GM13976 (cell line): Measurements from ENCODE around the gene FCHO2.

Source experiments
- DNase-seq: peaks from one replicate; pipeline ENCODE4 v3.0.0; 2012; ENCODE audit warnings: low spot score
- in situ Hi-C: fragments of 300-500 bp; cut with MboI; formaldehyde crosslinking; loops from one replicate; pipeline ENCODE4 v1.12.0; 2022; ENCODE audit warnings: low sequenced_read_pairs, mixed read lengths, inconsistent platforms; ENCODE audit not compliant: unreplicated experiment
- TF ChIP-seq, protein P1 (sequence below): IDR thresholded peaks from 2 replicates; pipeline ENCODE4 v1.5.1; 2012; ENCODE audit warnings: borderline replicate concordance, mild to moderate bottlenecking; ENCODE audit not compliant: insufficient read depth; ENCODE audit errors: extremely low read depth, missing control alignments, control extremely low read depth

FCHO2 gene

DNA sequence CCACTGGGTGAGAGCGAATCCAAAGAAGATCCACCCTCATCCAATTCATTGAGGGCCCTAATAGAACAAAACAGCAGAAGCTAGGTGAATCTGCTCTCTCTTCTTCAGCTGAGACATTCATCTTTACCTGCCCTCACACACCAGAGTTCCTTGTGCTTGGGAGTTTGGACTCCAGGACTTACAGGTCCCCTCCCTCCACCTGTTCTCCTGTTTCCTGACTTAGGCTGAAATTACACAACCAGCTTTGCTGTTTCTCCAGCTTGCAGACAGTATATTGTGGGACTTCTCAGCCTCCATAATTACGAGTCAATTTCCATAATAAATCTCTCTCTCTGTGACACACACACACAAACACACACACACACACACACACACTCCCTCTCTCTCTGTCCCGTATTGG is 183.6 kb downstream of the FCHO2 start:
- in situ Hi-C loops, result no loop called here

More for the DNA sequence above, 183.6 kb downstream of the FCHO2 start:
- DNase-seq, result no peak
- TF ChIP-seq, protein P1, sequence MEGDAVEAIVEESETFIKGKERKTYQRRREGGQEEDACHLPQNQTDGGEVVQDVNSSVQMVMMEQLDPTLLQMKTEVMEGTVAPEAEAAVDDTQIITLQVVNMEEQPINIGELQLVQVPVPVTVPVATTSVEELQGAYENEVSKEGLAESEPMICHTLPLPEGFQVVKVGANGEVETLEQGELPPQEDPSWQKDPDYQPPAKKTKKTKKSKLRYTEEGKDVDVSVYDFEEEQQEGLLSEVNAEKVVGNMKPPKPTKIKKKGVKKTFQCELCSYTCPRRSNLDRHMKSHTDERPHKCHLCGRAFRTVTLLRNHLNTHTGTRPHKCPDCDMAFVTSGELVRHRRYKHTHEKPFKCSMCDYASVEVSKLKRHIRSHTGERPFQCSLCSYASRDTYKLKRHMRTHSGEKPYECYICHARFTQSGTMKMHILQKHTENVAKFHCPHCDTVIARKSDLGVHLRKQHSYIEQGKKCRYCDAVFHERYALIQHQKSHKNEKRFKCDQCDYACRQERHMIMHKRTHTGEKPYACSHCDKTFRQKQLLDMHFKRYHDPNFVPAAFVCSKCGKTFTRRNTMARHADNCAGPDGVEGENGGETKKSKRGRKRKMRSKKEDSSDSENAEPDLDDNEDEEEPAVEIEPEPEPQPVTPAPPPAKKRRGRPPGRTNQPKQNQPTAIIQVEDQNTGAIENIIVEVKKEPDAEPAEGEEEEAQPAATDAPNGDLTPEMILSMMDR, result no peak
